HG03469 (cell line): ENCODE measurements around the gene PHLPP1.

Source experiments
- ATAC-seq: cut with Tn5 transposase; IDR thresholded peaks from one replicate; pipeline ENCODE4 v1.9.1; 2021; ENCODE audit warnings: mild to moderate bottlenecking, moderate library complexity, moderate number of reproducible peaks; ENCODE audit not compliant: unreplicated experiment

Gene PHLPP1

GRCh38 chr18:62717169-62717924, 2.0 kb downstream of the PHLPP1 start:
- ATAC-seq, result no peak

- ATAC-seq, result no peak
Measured at GRCh38 chr18:62717925-62718800, 2.8 kb downstream of the PHLPP1 start.

GRCh38 chr18:62720048-62720447, 4.7 kb downstream of the PHLPP1 start:
- ATAC-seq, result no peak

DNA sequence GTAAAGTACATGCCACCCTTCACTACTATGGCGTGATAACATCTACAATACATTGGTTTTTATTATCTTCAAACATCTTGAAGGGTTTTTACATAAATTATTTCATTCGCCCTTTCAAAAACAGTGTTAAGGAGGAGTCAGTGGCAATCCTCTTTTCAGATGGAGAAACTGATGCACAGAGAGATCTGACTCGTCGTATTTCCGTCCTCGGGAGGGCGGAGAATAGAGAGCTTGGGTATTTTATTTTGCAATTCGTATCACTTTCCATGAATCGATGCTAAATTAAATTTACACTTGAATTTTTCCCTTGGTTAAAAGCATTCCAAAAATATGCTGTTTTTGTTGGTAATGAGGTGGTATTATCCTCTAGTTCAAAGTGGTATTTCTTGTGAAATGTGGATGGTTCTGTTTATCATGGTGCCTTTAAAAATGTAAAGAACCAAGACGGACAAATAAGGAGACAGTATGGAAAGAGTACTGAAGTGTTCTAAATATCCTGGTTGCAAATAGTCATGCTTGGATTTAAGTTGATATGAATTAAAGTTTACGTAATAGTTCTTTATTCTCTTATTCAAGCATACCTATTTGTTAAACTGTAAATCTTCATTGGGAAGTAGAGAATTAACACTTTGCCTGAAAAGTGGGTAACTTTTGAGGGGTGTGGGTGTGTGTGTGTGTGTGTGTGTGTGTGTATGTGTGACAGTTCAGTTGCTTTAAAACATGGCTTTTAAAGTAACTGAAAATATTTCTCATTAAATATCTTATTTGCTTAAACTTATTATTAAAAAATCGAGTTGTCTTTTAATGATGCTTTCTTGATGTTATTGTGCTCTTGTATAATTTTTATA, 5.6 kb downstream of the PHLPP1 start:
- ATAC-seq, result no peak

- ATAC-seq, result no peak
Measured at GRCh38 chr18:62721839-62722795, 6.8 kb downstream of the PHLPP1 start.

DNA sequence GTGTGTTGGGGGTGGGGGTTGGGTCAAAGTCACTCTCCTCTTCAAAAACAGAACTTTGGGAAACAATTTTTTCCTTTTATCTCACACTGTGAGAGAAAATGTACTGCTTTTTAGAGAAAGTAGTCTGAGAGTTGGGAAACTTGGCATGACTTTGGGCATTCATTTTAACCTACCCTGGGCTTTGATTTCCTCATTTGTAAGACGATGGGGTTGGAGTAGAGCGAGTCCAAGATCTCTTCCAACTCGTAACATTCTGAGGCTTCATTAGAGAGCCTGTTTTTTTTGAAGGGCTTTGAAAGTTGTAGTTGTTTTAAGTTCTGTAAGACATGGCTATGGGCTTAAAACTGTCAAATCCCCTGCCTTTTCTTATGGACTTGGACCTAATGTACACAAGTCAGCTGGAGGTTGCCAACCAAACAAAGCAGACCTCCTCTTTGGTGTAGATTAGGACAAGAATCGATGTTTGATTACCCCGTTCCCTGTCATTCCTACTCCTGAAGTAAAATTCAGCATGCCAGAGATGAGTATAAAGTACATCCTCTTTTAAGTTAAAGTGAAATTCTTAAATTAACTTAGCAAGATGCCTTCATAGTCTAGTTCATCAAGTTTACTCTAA, 8.4 kb downstream of the PHLPP1 start:
- ATAC-seq, result no peak

GRCh38 chr18:62725896-62726295, 10.6 kb downstream of the PHLPP1 start:
- no peak for ATAC-seq

- ATAC-seq, result no peak
Measured at GRCh38 chr18:62728254-62728653, 12.9 kb downstream of the PHLPP1 start.

DNA sequence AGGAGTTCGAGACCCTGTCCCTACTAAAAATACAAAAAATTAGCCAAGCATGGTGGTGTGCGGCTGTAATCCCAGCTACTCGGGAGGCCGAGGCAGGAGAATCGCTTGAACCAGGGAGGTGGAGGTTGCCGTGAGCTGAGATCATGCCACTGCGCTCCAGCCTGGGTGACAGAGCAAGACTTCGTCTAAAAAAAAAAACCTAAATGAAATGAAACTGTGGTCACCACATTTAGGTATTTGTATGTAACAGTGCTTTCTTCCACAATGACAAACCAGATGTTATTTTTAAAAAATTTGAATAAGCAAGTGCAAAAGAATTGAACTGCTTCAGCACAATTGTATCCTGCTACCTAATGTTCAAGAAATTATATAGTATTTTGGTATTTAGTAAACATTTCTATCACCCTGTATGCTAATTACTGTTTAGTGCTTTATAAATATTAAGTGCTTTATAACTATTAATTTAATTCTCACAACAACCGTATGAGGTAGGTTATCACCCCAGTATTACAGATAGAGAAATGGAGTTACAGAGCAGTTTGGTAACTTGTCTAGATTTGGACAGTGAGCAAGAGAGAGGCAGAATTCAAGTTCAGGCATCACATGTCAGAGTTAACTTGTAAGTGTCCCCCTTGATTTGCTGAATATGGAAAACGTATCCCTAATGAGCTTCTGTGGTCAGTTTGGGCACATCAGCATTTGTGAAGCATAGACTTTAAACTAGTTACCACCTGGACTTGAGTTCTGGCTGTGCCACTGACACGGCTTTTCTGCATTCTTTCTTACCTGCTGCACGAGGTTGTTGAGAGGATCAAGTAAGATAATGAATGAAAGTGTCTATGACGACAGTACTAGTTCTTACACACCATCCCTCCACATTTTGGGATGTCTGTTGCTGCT, 14.4 kb downstream of the PHLPP1 start:
- peak; percentile 90 for ATAC-seq

GRCh38 chr18:62730941-62731340, 15.6 kb downstream of the PHLPP1 start:
- ATAC-seq, result no peak

DNA sequence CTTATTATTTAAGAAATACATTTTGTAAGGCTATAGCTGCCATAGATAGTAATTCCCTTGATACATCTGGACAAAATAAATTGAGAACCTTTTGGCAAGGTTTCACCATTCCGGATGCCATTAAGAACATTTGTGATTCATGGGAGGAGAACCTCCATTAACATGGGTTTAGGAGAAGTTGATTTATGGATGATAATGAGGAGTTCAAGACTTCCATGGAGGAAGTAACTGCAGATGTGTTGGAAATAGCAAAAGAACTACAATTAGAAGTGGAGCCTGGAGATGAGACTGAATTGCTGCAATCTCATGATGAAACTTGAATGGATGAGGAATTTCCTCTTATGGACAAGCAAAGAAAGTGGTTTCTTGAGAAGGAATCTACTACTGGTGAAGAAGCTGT, 17.3 kb downstream of the PHLPP1 start:
- ATAC-seq, result no peak

DNA sequence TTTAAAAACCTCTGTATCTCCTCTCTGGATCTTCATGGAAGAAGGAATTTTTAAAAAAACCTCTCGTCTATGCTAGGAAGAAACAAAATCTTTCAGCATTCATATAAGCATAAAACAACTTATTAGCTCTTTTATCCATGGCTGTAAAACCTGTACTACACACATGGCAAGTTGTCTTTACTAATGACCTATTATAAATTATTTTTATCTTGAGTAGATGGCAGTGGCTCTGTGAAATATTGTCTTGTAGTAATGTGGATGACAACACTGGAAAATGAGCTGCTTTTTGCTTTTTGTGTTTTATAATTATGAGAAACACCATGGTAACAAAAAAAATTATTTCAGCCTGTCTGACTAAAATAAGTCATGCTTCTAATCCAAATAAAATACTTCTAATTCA, 18.9 kb downstream of the PHLPP1 start:
- ATAC-seq, result no peak

- no peak for ATAC-seq
Measured at GRCh38 chr18:62735387-62735786, 20.0 kb downstream of the PHLPP1 start.

DNA sequence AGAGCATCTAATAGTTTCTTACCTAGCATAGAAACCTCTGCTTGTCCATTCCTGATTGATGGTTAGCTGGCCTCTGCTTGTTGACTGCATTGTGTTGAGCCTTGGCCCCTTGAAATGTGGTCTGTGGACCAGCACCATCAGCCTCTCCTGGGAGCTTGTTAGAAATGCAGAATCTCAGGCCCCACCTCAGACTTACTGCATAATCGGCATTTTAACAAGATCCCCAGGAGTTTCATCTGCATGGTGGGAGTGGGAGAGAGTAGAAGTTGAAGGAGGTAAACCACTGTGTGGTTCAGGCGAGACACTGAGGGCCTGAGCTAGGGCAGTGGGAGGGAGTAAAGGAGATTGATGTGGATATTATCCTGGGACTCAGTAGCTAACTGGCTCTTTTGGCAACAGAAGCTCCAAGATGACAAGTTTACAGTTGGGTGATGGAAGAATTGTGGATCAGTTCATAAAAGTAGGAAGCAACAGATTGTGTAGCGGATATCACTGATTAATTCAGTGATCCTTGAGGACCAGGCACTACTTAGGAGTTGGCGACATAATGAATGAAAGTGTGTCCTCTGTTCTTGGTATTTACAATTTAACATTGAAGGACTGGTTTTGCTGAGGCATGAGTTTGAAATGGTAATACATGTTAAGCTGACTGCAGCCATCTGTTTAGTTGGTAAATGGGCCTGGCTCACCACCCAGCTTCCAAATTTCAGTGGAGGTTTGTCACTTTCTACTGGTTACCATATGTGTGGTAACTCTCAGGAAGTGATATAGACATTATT, 20.9 kb downstream of the PHLPP1 start:
- ATAC-seq, result no peak

GRCh38 chr18:62737241-62737873, 22.0 kb downstream of the PHLPP1 start:
- no peak for ATAC-seq

GRCh38 chr18:62738639-62739038, 23.3 kb downstream of the PHLPP1 start:
- no peak for ATAC-seq

DNA sequence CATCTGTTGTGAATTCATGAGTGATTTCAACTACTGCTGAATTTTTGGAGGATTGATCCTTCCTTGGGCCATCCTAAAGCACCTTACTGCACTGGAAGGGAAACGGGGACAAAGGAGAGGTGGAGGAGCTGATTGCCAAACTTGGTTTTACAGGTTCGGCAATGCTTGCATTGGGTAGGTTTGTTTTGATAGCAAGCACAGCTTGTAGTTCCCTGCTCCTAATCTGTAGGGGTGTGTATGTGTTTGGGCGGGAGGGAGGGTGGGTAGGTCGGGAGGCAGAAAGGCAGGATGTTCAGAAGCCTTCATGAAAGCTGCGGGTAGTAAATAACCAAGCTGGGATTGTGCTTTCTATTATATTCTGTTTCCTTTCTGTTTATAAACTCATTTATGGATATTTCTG, 24.6 kb downstream of the PHLPP1 start:
- no peak for ATAC-seq
